ENCODE results near the gene NAPSA. TPM values are rescaled to one million over a fixed set of nuclear protein-coding genes. Genes with fewer than 3 reads are reported as not detected.

The NAPSA gene
- total and polyA plus RNA-seq, 12 donors, result 0.22 to 1.1 (median 0.41) TPM; not detected in 8

DNA sequence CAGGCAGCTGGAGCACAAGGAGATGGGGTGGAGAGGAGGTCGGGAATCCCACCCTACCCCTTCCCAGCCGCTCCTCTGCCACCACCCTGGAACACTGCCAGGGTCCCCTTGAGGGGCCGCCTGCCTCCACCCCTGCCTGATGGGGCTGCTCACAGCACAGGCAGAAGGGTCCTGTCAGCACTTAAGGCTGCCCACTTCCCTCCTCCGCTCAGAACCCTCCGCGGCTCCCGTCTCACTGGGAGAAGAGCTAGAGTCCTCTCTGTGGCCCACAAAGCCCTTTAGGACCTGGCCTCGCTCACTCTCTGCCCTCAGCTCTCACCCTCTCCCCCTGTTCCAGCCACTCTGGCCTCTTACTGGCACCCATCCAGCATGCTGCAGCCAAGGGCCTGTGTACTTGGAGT lies 15.3 kb upstream of the NAPSA start:
- peak overlapping the region in 2 of 10 donors; percentile 23 to 44 for H3K27ac ChIP-seq
- DNase-seq (no peak), ATAC-seq (no peak)
- H3K36me3 ChIP-seq, result peaks cover 3 to 60% (median 44%) of the 10 kb centered on the region in 9 donors
- TF ChIP-seq CTCF (IDR thresholded peaks at IDR 0.05), result no peak
- intact Hi-C loops (cut with DNase I), result no loop called here
- no peaks in the 10 kb centered on the region for H3K9me3 ChIP-seq
- H3K27me3 ChIP-seq, result no peaks in the 10 kb centered on the region
- peaks cover 11 to 58% (median 31%) of the 10 kb centered on the region in 9 donors for H3K4me1 ChIP-seq
- WGBS, 2 donors, result 40 to 53% methylated on average over 8 of the region's 8 CpGs
- no peak overlapping the region for H3K4me3 ChIP-seq

DNA sequence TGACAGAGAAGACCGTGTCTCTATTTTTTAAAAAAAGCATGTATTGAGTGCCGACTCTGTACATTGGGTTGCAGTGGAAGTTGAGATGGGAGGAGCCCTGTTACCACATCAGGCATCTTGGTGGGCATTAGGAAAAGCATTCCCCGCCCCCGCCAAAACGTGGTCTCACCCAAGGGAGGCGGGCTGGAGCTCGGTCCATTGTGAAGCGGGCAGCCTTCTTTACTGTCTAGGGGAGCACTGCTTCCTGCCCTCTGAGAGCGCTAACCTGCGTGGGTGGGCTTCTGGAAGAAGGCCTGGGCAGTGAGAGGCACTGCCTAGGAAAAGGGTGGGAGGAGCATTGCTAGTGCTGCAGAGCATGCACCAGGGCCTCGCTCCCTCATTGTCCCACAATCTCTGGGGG lies 14.7 kb upstream of the NAPSA start:
- ATAC-seq (no peak), DNase-seq (no peak)
- peaks cover 10 to 56% (median 29%) of the 10 kb centered on the region in 9 donors for H3K4me1 ChIP-seq
- 69 to 72% methylated on average over 11 of the region's 11 CpGs for WGBS, 2 donors
- H3K36me3 ChIP-seq, result peaks cover 3 to 60% (median 44%) of the 10 kb centered on the region in 9 donors
- intact Hi-C loops (cut with DNase I), result no loop called here
- no peak for TF ChIP-seq CTCF (IDR thresholded peaks at IDR 0.05)
- H3K27me3 ChIP-seq, result no peaks in the 10 kb centered on the region
- no peaks in the 10 kb centered on the region for H3K9me3 ChIP-seq
- peak overlapping the region in 1 of 10 donors; percentile 44 for H3K27ac ChIP-seq
- no peak overlapping the region for H3K4me3 ChIP-seq

DNA sequence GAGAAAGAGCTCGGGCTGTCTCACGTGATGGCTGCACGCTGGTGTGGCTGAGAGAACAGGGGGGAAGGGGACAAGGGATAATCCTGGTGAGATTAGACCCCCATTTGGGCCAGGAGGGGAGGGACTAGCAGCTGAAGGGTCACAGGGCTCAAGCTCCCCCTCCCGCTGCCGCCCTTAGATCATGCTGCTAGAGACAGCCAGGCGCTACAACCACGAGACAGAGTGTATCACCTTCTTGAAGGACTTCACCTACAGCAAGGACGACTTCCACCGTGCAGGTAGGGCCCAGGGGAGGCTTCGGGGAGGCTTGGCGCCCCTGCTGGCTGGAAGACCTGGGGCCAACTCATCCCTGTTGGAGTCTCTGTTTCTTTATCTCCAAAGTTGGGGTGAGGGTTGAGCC lies 14.2 kb upstream of the NAPSA start:
- intact Hi-C loops (cut with DNase I), result no loop called here
- no peak for TF ChIP-seq CTCF (IDR thresholded peaks at IDR 0.05)
- WGBS, 2 donors, result 92 to 94% methylated on average over 11 of the region's 11 CpGs

GRCh38 chr19:50378863-50379236 lies 13.4 kb upstream of the NAPSA start:
- no peak overlapping the region for H3K4me3 ChIP-seq
- H3K36me3 ChIP-seq, result peaks cover 3 to 60% (median 44%) of the 10 kb centered on the region in 9 donors
- DNase-seq (no peak), ATAC-seq (no peak)
- intact Hi-C loops (cut with DNase I), result no loop called here
- H3K9me3 ChIP-seq, result no peaks in the 10 kb centered on the region
- H3K27me3 ChIP-seq, result no peaks in the 10 kb centered on the region
- 94 to 99% methylated on average over 10 of the region's 10 CpGs for WGBS, 2 donors
- no peak overlapping the region for H3K27ac ChIP-seq
- peaks cover 7 to 47% (median 23%) of the 10 kb centered on the region in 9 donors for H3K4me1 ChIP-seq
- TF ChIP-seq CTCF (IDR thresholded peaks at IDR 0.05), result no peak

More for the DNA sequence above, 14.2 kb upstream of the NAPSA start:
- H3K36me3 ChIP-seq, result peaks cover 3 to 60% (median 44%) of the 10 kb centered on the region in 9 donors
- H3K27me3 ChIP-seq, result no peaks in the 10 kb centered on the region
- H3K4me3 ChIP-seq, result no peak overlapping the region
- DNase-seq, result no peak
- H3K9me3 ChIP-seq, result no peaks in the 10 kb centered on the region
- ATAC-seq, result no peak
- H3K4me1 ChIP-seq, result peaks cover 7 to 50% (median 24%) of the 10 kb centered on the region in 9 donors
- H3K27ac ChIP-seq, result no peak overlapping the region
